GM12892 (cell line): ENCODE results near the gene BTBD17.

Experiments
- POLR2A ChIP-seq: IDR thresholded peaks from 2 replicates; pipeline ENCODE4 v1.6.1; 2011; ENCODE audit warnings: low read depth, low read length, control low read depth
- POLR2AphosphoS5 ChIP-seq: IDR thresholded peaks from 2 replicates; pipeline ENCODE4 v1.6.1; 2011; ENCODE audit warnings: low read depth, low read length, control low read depth
- TAF1 ChIP-seq: IDR thresholded peaks from 2 replicates; pipeline ENCODE4 v1.6.1; 2011; ENCODE audit warnings: low read depth, mild to moderate bottlenecking, control low read depth, low read length, borderline replicate concordance

GRCh38 chr17:74402048-74402447 lies 40.4 kb upstream of the BTBD17 start:
- TF ChIP-seq POLR2AphosphoS5, result no peak
- TF ChIP-seq POLR2A, result no peak
- TF ChIP-seq TAF1, result no peak
